Left lung (tissue), 10 donors: Measurements from ENCODE around the gene FBXL3. TPM values are rescaled to one million over a fixed set of nuclear protein-coding genes. Genes with fewer than 3 reads are reported as not detected.

Experiments
- ATAC-seq: fragments of 200-7000 bp; cut with Tn5 transposase; one replicate; pipeline ENCODE4 v1.9.1; 2020; ENCODE audit warnings: moderate library complexity
- DNase-seq, 4 donors: peaks; one replicate each; pipeline ENCODE4 v3.0.0-alpha.2; 2013 to 2020
- H3K27ac ChIP-seq, 2 donors: fragments of 200-600 bp; sonication (generic) in 1 of 2; one replicate each; pipeline versions ENCODE4 v1.5.0 to v1.8.0; 2020 to 2021
- H3K27me3 ChIP-seq, 2 donors: fragments of 200-600 bp; sonication (generic) in 1 of 2; one replicate each; pipeline versions ENCODE4 v1.5.0 to v1.8.0; 2020 to 2021
- H3K36me3 ChIP-seq, 2 donors: fragments of 200-600 bp; sonication (generic) in 1 of 2; one replicate each; pipeline versions ENCODE4 v1.5.0 to v1.8.0; 2020 to 2021
- H3K4me1 ChIP-seq, 2 donors: fragments of 200-600 bp; one replicate each; pipeline ENCODE4 v1.8.0; 2021
- H3K4me3 ChIP-seq, 2 donors: fragments of 200-600 bp; sonication (generic) in 1 of 2; one replicate each; pipeline versions ENCODE4 v1.5.0 to v1.8.0; 2020 to 2021; ENCODE audit warnings: mild to moderate bottlenecking in 1 of 2
- H3K9me3 ChIP-seq, 2 donors: fragments of 200-600 bp; sonication (generic) in 1 of 2; one replicate each; pipeline versions ENCODE4 v1.5.0 to v1.8.0; 2020 to 2021
- intact Hi-C, 2 donors: fragments of 100-400 bp; cut with DNase I; formaldehyde crosslinking; loops; one replicate each; pipeline versions ENCODE4 v1.11.2 to v1.14.2; 2022
- polyA plus RNA-seq, 6 donors: library from polyadenylated mRNA; unstranded; fragments of 120-200 nt; gene quantifications; one replicate each; pipeline ENCODE4 v1.2.1, GENCODE V29; 2013; ENCODE audit not compliant: insufficient read length in 6 of 6
- total RNA-seq, 2 donors: library from RNA; stranded (reverse); fragmentation: NEBNext Ultra II Directional; extraction: Animal tissue kit (Norgen Biotek cat#: 25700); gene quantifications; one replicate each; pipeline ENCODE4 v1.2.1, GENCODE V29; 2021
- TF ChIP-seq, protein P1 (sequence below), 2 donors: fragments of 200-600 bp; sonication (generic) in 1 of 2; IDR thresholded peaks; one replicate each; pipeline versions ENCODE4 v1.5.0 to v1.8.0; 2021; ENCODE audit warnings: antibody characterized with exemption in 2 of 2
- donor health status: DM: no; HTN: yes; CAD: no.
- donor health status: DM: no; HTN: no; CAD: no.

FBXL3 gene
- total and polyA plus RNA-seq, 8 donors, result 38.8 to 69.2 (median 61.0) TPM

DNA sequence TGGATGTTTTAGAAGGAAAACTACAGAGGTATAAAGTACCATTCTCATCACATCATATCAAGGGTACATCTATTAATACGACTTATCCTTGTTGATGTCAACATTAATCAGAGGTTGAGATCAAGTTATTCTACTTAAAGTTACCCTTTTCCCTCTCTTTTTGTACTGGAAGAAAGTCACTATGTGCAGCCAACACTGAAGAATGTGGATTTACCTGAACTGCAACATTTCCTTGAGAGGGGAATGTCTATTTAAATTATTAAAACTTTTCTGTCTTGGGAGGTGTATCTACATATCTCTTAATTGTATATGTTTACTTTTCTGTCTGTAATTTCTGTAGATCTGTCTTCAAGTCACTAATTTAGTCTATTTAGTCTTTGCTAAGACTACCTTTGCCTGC lies 2.5 kb upstream of the FBXL3 start:
- intact Hi-C loops, result no loop called here

DNA sequence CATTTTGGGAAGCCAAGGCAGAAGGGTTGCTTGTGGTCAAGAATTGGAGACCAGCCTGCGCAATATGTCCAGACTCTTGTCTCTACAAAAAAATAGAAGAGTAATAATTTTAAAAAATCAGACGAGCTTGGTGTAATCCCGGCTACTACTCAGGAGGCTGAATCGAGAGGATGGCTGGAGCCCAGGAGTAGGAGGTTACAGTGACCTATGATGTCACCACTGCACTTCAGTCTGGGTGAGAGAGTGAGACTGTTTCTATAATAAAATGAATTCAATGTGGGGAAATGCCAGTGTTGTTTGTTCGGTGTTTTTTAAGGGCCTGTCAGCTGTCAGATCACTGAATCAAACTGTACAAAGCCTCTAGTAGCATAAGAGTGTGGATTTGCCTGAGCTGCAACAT lies 1.2 kb upstream of the FBXL3 start:
- intact Hi-C loops, result no loop called here
- DNase-seq (peak in 1 of 4 donors; percentile 36), ATAC-seq (peak; percentile 16)
- Histone ChIP-seq H3K9me3 (no peaks in the 10 kb centered on the region), H3K4me1 (peaks cover 15 to 45% of the 10 kb centered on the region in 2 donors), H3K4me3 (no peak overlapping the region), H3K36me3 (no peaks in the 10 kb centered on the region), H3K27ac (peak overlapping the region in 1 of 2 donors; percentile 99), H3K27me3 (no peaks in the 10 kb centered on the region)
- TF ChIP-seq, protein P1, sequence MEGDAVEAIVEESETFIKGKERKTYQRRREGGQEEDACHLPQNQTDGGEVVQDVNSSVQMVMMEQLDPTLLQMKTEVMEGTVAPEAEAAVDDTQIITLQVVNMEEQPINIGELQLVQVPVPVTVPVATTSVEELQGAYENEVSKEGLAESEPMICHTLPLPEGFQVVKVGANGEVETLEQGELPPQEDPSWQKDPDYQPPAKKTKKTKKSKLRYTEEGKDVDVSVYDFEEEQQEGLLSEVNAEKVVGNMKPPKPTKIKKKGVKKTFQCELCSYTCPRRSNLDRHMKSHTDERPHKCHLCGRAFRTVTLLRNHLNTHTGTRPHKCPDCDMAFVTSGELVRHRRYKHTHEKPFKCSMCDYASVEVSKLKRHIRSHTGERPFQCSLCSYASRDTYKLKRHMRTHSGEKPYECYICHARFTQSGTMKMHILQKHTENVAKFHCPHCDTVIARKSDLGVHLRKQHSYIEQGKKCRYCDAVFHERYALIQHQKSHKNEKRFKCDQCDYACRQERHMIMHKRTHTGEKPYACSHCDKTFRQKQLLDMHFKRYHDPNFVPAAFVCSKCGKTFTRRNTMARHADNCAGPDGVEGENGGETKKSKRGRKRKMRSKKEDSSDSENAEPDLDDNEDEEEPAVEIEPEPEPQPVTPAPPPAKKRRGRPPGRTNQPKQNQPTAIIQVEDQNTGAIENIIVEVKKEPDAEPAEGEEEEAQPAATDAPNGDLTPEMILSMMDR (IDR thresholded peaks at IDR 0.05), result no peak

More for the DNA sequence above, 2.5 kb upstream of the FBXL3 start:
- TF ChIP-seq, protein P1 (IDR thresholded peaks at IDR 0.05), result no peak
- no peaks in the 10 kb centered on the region for H3K36me3 ChIP-seq
- ATAC-seq (no peak), DNase-seq (no peak)
- no peak overlapping the region for H3K4me3 ChIP-seq
- no peak overlapping the region for H3K27ac ChIP-seq
- H3K9me3 ChIP-seq, result no peaks in the 10 kb centered on the region
- H3K4me1 ChIP-seq, result peaks cover 4 to 33% of the 10 kb centered on the region in 2 donors
- no peaks in the 10 kb centered on the region for H3K27me3 ChIP-seq

DNA sequence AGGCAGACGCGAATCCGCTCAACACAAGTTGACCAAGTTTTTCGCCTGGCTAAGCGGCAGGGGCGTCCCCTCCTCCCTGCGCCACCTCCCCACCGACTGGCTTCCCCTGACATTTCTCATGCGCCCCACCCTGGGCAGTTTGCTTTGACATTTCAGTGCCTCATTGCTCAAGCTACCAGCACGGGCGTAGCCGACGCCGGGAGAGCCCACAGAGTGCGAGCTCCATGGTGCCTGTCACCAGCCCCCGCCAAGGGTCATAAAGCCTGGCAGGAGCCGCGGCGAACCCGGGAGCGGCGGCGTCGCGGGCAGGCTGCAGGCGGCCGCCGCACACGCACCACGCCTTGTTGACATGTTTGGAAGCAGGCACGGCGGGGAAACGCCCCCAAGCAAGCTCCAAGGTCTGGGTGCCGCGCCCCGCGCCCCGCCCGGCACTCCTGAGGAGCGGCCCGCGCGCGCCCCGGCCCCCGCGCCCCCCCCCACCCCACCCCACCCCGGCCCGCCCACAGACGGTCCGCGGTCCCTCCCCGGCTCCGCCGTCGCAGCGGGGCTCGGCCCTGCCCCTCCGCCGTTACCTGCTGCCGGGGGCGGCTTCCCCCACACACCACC lies 601 bp downstream of the FBXL3 start:
- Histone ChIP-seq H3K36me3 (no peaks in the 10 kb centered on the region), H3K27ac (peak overlapping the region; percentile 99), H3K4me3 (peak overlapping the region; percentile 91 to 93), H3K9me3 (no peaks in the 10 kb centered on the region), H3K4me1 (peaks cover 32 to 64% of the 10 kb centered on the region in 2 donors), H3K27me3 (no peaks in the 10 kb centered on the region)
- ATAC-seq, result peak; percentile 81
- peak; percentile 50 to 96 (median 81) for DNase-seq
- TF ChIP-seq, protein P1 (IDR thresholded peaks at IDR 0.05), result no peak
- intact Hi-C loops, result no loop called here

DNA sequence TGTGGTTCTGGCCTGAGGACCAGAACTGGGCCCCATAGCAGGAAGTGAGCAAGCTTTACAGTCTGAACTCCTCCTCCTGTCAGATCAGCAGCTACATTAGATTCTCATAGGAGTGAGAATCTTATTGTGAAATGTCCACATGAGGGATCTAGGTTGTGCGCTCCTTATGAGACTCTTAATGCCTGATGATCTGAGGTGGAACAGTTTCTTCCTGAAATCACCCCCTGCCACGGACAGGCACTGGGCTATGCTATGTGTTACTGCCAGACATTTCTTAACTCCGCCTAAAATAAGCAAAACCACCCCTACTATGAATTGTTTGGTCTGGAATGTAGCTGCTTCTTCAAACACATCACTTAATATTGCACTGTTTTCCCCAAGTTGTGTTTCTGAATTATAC lies 4.6 kb downstream of the FBXL3 start:
- intact Hi-C loops, result no loop called here
- no peak overlapping the region for H3K4me3 ChIP-seq
- ATAC-seq (no peak), DNase-seq (no peak)
- no peaks in the 10 kb centered on the region for H3K27me3 ChIP-seq
- TF ChIP-seq, protein P1 (IDR thresholded peaks at IDR 0.05), result no peak
- H3K4me1 ChIP-seq, result peaks cover 36 to 82% of the 10 kb centered on the region in 2 donors
- peaks cover 0 to 20% of the 10 kb centered on the region in 2 donors for H3K36me3 ChIP-seq
- peak overlapping the region in 1 of 2 donors; percentile 16 for H3K27ac ChIP-seq
- H3K9me3 ChIP-seq, result no peaks in the 10 kb centered on the region

DNA sequence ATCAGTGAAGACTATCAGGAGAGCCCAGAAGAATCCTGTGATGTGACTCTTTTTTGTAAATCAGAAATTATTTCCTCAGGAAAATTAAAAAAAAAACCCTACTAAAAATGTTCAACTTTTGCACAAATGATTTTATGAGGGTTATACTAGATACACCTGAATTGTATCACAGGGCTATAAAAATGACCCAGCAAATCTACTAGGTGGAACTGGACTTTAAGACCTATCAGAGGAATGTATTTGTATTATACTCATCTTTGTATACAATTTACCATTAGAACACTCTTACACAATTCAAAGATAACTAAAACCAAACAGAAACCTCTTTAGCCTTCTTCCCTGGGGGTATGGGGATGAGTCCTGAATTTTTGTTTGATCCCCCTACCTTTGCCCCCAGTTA lies 7.2 kb downstream of the FBXL3 start:
- no peak for ATAC-seq

More for the DNA sequence above, 7.2 kb downstream of the FBXL3 start:
- intact Hi-C loops, result no loop called here
- TF ChIP-seq, protein P1 (IDR thresholded peaks at IDR 0.05), result no peak
- H3K27ac ChIP-seq, result no peak overlapping the region
- no peaks in the 10 kb centered on the region for H3K9me3 ChIP-seq
- H3K36me3 ChIP-seq, result peaks cover 0 to 44% of the 10 kb centered on the region in 2 donors
- H3K4me3 ChIP-seq, result no peak overlapping the region
- no peaks in the 10 kb centered on the region for H3K27me3 ChIP-seq
- peaks cover 40 to 79% of the 10 kb centered on the region in 2 donors for H3K4me1 ChIP-seq
- no peak for DNase-seq
